Thyroid gland (tissue), 4 donors: Measurements from ENCODE around the gene AGBL4. TPM values are rescaled to one million over a fixed set of nuclear protein-coding genes. Genes with fewer than 3 reads are reported as not detected.

ENCODE experiments used
- DNase-seq, 2 donors: peaks; one replicate each; pipeline ENCODE4 v3.0.0-alpha.2; 2019
- H3K27ac ChIP-seq, 3 donors: fragments of 200-600 bp; sonication (generic); 1 replicate in 2 of 3; 2 replicates in 1 of 3; pipeline ENCODE4 v1.5.1; 2016 to 2019; ENCODE audit warnings: mild to moderate bottlenecking in 1 of 3, moderate library complexity in 1 of 3
- H3K27me3 ChIP-seq: fragments of 200-600 bp; sonication (generic); one replicate; pipeline ENCODE4 v1.5.1; 2019
- H3K36me3 ChIP-seq, 2 donors: fragments of 200-600 bp; sonication (generic); one replicate each; pipeline ENCODE4 v1.5.1; 2016 to 2019
- H3K4me1 ChIP-seq, 2 donors: fragments of 200-600 bp; sonication (generic); one replicate each; pipeline ENCODE4 v1.5.1; 2017 to 2019
- H3K4me3 ChIP-seq, 3 donors: fragments of 200-600 bp; sonication (generic); replicated peaks in 1 of 3; 1 replicate in 2 of 3; 2 replicates in 1 of 3; pipeline ENCODE4 v1.5.1; 2016; ENCODE audit warnings: mild to moderate bottlenecking in 1 of 3
- H3K9me3 ChIP-seq: fragments of 200-600 bp; sonication (generic); one replicate; pipeline ENCODE4 v1.5.1; 2017
- POLR2A ChIP-seq, 2 donors: fragments of 450-650 bp; IDR thresholded peaks; one replicate each; pipeline ENCODE4 v1.6.1; 2017; ENCODE audit warnings: antibody characterized with exemption in 2 of 2, mild to moderate bottlenecking in 2 of 2, moderate library complexity in 1 of 2
- WGBS, 2 donors: methylation state at CpG; one replicate each; pipeline ENCODE4 v1.1.5; 2017; 5-methylcytosine and 5-hydroxymethylcytosine counted together
- intact Hi-C: fragments of 100-400 bp; cut with DNase I; formaldehyde crosslinking; loops from one replicate; pipeline ENCODE4 v1.15.1; 2023
- total RNA-seq, 4 donors: library from RNA; depleted of rRNA; stranded (reverse); fragments of >200 nt; gene quantifications; one replicate each; pipeline ENCODE4 v1.2.3, GENCODE V29; 2016
- TF ChIP-seq, protein P1 (sequence below), 6 experiments: fragments of 200-600 bp in 3 of 6; fragments of 450-650 bp in 3 of 6; sonication (generic) in 3 of 6; IDR thresholded peaks; one replicate each; pipeline ENCODE4 v1.5.1; 2016 to 2019; ENCODE audit warnings: antibody characterized with exemption in 6 of 6, mild to moderate bottlenecking in 2 of 6, inconsistent platforms in 1 of 6, moderate library complexity in 1 of 6

AGBL4 gene
- total RNA-seq, 4 donors from 2014 or later = 2.1 to 6.0 (median 4.8) TPM

DNA sequence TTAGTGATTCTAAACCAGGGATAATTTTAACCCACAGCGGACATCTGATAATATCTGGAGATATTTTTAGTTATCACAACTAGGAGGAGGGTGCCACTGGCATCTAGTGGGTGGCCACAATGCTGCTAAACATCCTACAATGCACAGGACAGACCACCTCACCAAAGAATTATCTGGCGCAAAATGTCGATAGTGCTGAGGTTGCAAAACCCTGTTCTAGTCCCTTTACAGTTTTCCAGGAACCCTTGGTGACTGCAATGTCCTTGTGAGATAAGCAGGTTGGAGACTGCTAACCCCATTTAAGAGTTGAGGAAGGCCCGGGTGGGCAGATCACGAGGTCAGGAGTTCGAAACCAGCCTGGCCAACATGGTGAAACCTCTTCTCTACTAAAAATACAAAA is 1083.9 kb downstream of the AGBL4 start:
- Histone ChIP-seq H3K4me3 (no peak overlapping the region), H3K27me3 (no peaks in the 10 kb centered on the region), H3K36me3 (no peaks in the 10 kb centered on the region), H3K27ac (no peak overlapping the region), H3K9me3 (no peaks in the 10 kb centered on the region), H3K4me1 (no peaks in the 10 kb centered on the region)
- TF ChIP-seq, protein P1, sequence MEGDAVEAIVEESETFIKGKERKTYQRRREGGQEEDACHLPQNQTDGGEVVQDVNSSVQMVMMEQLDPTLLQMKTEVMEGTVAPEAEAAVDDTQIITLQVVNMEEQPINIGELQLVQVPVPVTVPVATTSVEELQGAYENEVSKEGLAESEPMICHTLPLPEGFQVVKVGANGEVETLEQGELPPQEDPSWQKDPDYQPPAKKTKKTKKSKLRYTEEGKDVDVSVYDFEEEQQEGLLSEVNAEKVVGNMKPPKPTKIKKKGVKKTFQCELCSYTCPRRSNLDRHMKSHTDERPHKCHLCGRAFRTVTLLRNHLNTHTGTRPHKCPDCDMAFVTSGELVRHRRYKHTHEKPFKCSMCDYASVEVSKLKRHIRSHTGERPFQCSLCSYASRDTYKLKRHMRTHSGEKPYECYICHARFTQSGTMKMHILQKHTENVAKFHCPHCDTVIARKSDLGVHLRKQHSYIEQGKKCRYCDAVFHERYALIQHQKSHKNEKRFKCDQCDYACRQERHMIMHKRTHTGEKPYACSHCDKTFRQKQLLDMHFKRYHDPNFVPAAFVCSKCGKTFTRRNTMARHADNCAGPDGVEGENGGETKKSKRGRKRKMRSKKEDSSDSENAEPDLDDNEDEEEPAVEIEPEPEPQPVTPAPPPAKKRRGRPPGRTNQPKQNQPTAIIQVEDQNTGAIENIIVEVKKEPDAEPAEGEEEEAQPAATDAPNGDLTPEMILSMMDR (IDR thresholded peaks at IDR 0.05) = no peak
- WGBS, 2 donors = 91 to 94% methylated on average over 6 of the region's 6 CpGs
- DNase-seq = no peak
- intact Hi-C loops = no loop called here

DNA sequence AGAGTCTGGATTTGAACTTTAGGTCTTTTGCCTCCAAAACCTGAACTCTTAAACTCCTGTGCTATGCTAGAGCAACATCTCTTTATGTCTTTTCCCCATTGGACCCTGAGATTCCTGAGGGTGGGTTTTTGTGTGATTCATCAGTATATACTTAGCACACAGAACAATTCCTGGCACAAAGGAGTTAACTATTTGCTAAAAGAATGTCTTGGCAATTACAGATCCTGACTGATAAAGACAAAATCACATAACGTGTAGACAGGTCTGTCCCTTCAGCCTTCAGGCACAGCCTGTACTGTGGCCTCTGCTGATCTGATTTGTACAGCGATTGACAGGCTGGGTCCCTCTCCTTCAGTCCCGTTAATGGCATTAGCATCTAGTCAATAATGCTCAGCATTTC is 1084.7 kb downstream of the AGBL4 start:
- intact Hi-C loops = no loop called here
- H3K9me3 ChIP-seq = no peaks in the 10 kb centered on the region
- no peak for DNase-seq
- TF ChIP-seq, protein P1 (IDR thresholded peaks at IDR 0.05) = no peak
- no peak for TF ChIP-seq POLR2A (IDR thresholded peaks at IDR 0.05)
- H3K4me3 ChIP-seq = no peak overlapping the region
- 64 to 76% methylated on average over 3 of the region's 3 CpGs for WGBS, 2 donors
- no peak overlapping the region for H3K27ac ChIP-seq
- H3K27me3 ChIP-seq = no peaks in the 10 kb centered on the region
- H3K4me1 ChIP-seq = no peaks in the 10 kb centered on the region
- H3K36me3 ChIP-seq = no peaks in the 10 kb centered on the region

DNA sequence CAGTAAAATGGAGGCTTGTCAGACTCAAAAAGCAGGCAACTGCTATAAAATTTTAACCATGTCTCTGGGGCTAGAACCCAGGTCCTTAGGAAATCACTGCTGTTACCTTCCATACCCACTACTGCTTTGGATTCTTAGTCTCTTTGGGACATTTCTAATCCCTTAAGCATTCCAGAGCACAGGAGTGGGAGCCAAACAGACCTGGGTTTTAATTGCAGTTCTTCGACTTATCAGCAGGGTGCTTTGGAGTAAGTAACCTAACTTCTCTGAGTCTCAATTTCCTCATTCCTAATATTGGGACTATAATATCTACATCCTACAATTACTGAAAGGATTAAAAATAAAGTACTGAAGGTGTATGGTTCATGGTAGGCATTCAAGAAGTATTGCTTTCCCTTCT is 1086.0 kb downstream of the AGBL4 start:
- Histone ChIP-seq H3K36me3 (no peaks in the 10 kb centered on the region), H3K9me3 (no peaks in the 10 kb centered on the region), H3K27me3 (no peaks in the 10 kb centered on the region), H3K27ac (no peak overlapping the region), H3K4me3 (no peak overlapping the region), H3K4me1 (no peaks in the 10 kb centered on the region)
- TF ChIP-seq, protein P1 (IDR thresholded peaks at IDR 0.05) = no peak
- no peak for TF ChIP-seq POLR2A (IDR thresholded peaks at IDR 0.05)
- intact Hi-C loops = no loop called here
- 73 to 86% methylated on average over 1 of the region's 1 CpG for WGBS, 2 donors
- DNase-seq = no peak

DNA sequence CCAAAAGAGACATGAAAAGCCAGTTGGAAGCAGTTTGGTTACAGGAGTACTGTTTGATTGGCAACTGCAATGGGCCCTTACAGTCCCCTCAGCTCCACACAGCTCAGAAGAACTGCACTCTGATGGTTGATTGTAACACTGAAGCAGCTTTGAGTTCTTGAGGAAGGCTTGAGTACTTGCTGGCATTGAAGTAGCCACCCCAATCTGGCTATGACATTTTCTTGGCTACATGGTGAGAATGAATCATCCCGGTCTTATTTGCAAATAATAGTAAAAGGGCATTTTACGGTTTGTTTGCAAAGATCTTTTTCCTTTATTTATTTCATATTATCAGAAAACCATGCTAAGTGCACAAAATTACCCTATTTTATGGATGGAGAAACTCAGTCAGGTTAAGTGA is 1087.3 kb downstream of the AGBL4 start:
- no peak overlapping the region for H3K4me3 ChIP-seq
- H3K27me3 ChIP-seq = no peaks in the 10 kb centered on the region
- no peaks in the 10 kb centered on the region for H3K4me1 ChIP-seq
- H3K27ac ChIP-seq = no peak overlapping the region
- no peaks in the 10 kb centered on the region for H3K36me3 ChIP-seq
- no peak for TF ChIP-seq POLR2A (IDR thresholded peaks at IDR 0.05)
- TF ChIP-seq, protein P1 (IDR thresholded peaks at IDR 0.05) = no peak
- H3K9me3 ChIP-seq = no peaks in the 10 kb centered on the region
- intact Hi-C loops = no loop called here
- WGBS, 2 donors = 89 to 90% methylated on average over 2 of the region's 2 CpGs
- no peak for DNase-seq

DNA sequence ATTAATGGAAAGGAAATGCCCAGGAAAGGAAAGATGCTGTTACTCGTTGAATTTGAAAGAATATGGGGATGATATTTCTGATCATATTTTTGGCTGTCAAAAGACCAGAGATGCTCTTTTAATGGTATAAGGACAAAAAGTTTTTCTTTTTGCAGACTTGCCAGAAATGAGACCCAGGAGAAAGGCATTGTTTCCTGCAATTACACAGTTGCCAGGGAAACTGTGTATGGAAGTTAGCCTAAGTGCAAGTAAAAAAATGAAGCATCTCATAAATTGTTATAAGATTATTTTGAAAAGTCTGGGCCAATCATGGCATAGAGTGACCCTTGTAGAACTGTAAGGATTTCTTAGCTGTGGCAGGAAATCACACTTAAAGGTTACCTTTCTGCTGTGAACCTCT is 1091.4 kb downstream of the AGBL4 start:
- Histone ChIP-seq H3K4me3 (no peak overlapping the region), H3K36me3 (no peaks in the 10 kb centered on the region), H3K27me3 (no peaks in the 10 kb centered on the region), H3K9me3 (no peaks in the 10 kb centered on the region), H3K4me1 (no peaks in the 10 kb centered on the region), H3K27ac (no peak overlapping the region)
- no peak for DNase-seq
- TF ChIP-seq POLR2A (IDR thresholded peaks at IDR 0.05) = no peak
- TF ChIP-seq, protein P1 (IDR thresholded peaks at IDR 0.05) = no peak
- WGBS, 2 donors = 63 to 74% methylated on average over 1 of the region's 1 CpG
- intact Hi-C loops = no loop called here
